IMR-90 (cell line): ENCODE results near the gene AHNAK. TPM values are rescaled to one million over a fixed set of nuclear protein-coding genes. Genes with fewer than 3 reads are reported as not detected.

Experiments
- ATAC-seq: fragments of 200-7000 bp; cut with Tn5 transposase; 2 replicates; pipeline ENCODE4 v1.9.1; 2020; ENCODE audit warnings: low read depth, mild to moderate bottlenecking, moderate library complexity
- BruUV-seq: library from RNA; stranded (reverse); fragments of 400-500 nt; replicated peaks from 2 replicates; lab custom pipeline; 2021; lab: Mats Ljungman, UMichigan
- CTCF ChIA-PET: fragments of 300-600 bp; formaldehyde crosslinking; extraction: SDS; loops from one replicate; lab custom pipeline; 2021; ENCODE audit warnings: antibody characterized with exemption; lab: Yijun Ruan, JAX
- POLR2A ChIA-PET: fragments of 300-600 bp; sonication (Branson Sonifier 250); formaldehyde crosslinking; loops from one replicate; lab custom pipeline; 2022; ENCODE audit warnings: antibody characterized with exemption; ENCODE audit not compliant: unreplicated experiment; lab: Charles Lee
- DNase-seq: peaks from one replicate; pipeline ENCODE4 v3.0.0; 2013
- H2AFZ ChIP-seq: replicated peaks from 2 replicates; pipeline ENCODE3; 2013; ENCODE audit warnings: low read length, mild to moderate bottlenecking; ENCODE audit not compliant: poor library complexity
- H2AK5ac ChIP-seq: 2 replicates; pipeline ENCODE4 v1.6.1; 2013; ENCODE audit warnings: low read depth, low read length, inconsistent platforms
- H2AK9ac ChIP-seq: replicated peaks from 2 replicates; pipeline ENCODE3; 2013; ENCODE audit warnings: mild to moderate bottlenecking, low read depth, low read length, moderate library complexity; ENCODE audit not compliant: poor library complexity
- H2BK120ac ChIP-seq: 2 replicates; pipeline ENCODE4 v1.6.1; 2013; ENCODE audit warnings: low read depth, low read length, inconsistent platforms
- H2BK15ac ChIP-seq: 3 replicates; pipeline ENCODE4 v1.6.1; 2013; ENCODE audit warnings: low read depth, low read length, inconsistent platforms
- H2BK20ac ChIP-seq: 2 replicates; pipeline ENCODE4 v1.6.1; 2013; ENCODE audit warnings: low read depth, mild to moderate bottlenecking, inconsistent platforms, low read length, moderate library complexity
- H2BK5ac ChIP-seq: 2 replicates; pipeline ENCODE4 v1.6.1; 2013; ENCODE audit warnings: mild to moderate bottlenecking, low read depth, low read length, inconsistent platforms; ENCODE audit not compliant: poor library complexity, severe bottlenecking
- H3K14ac ChIP-seq: replicated peaks from 2 replicates; pipeline ENCODE4 v1.6.1; 2013; ENCODE audit warnings: low read depth, low read length, inconsistent platforms
- H3K18ac ChIP-seq: 2 replicates; pipeline ENCODE4 v1.6.1; 2013; ENCODE audit warnings: low read depth, low read length, control low read depth
- H3K23ac ChIP-seq: 2 replicates; pipeline ENCODE4 v1.6.1; 2013; ENCODE audit warnings: low read depth, low read length, inconsistent platforms
- H3K27ac ChIP-seq: 2 replicates; pipeline ENCODE4 v1.5.1; 2013; ENCODE audit warnings: mild to moderate bottlenecking, control low read depth, low read length; ENCODE audit not compliant: insufficient read depth
- H3K27me3 ChIP-seq: 2 replicates; pipeline ENCODE4 v1.6.1; 2013; ENCODE audit warnings: low read length; ENCODE audit not compliant: control insufficient read depth, insufficient read depth
- H3K36me3 ChIP-seq: 2 replicates; pipeline ENCODE4 v1.6.1; 2013; ENCODE audit warnings: low read length, mixed read lengths; ENCODE audit not compliant: control insufficient read depth, insufficient read depth
- H3K4ac ChIP-seq: 2 replicates; pipeline ENCODE4 v1.6.1; 2013; ENCODE audit warnings: low read depth, low read length, inconsistent platforms
- H3K4me1 ChIP-seq: 2 replicates; pipeline ENCODE4 v1.6.1; 2013; ENCODE audit warnings: low read length, mixed read lengths; ENCODE audit not compliant: control insufficient read depth, insufficient read depth
- H3K4me2 ChIP-seq: 2 replicates; pipeline ENCODE4 v1.6.1; 2013; ENCODE audit warnings: low read depth, mild to moderate bottlenecking, control low read depth, low read length, moderate library complexity
- H3K4me3 ChIP-seq: 2 replicates; pipeline ENCODE4 v1.5.1; 2013; ENCODE audit warnings: low read depth, mild to moderate bottlenecking, control low read depth, low read length, moderate library complexity; ENCODE audit not compliant: insufficient read depth
- H3K56ac ChIP-seq: 2 replicates; pipeline ENCODE4 v1.6.1; 2013; ENCODE audit warnings: low read length, inconsistent platforms; ENCODE audit not compliant: insufficient read depth; ENCODE audit errors: extremely low read depth
- H3K79me1 ChIP-seq, 2 experiments: 2 replicates each; pipeline ENCODE4 v1.6.1; 2013; ENCODE audit warnings: low read length in 2 of 2, inconsistent platforms in 1 of 2, low read depth in 1 of 2
- H3K9ac ChIP-seq: 2 replicates; pipeline ENCODE4 v1.6.1; 2013; ENCODE audit warnings: low read depth, low read length, control low read depth
- H3K9me1 ChIP-seq: 2 replicates; pipeline ENCODE4 v1.6.1; 2013; ENCODE audit warnings: low read length, inconsistent platforms; ENCODE audit not compliant: insufficient read depth
- H3K9me3 ChIP-seq: 2 replicates; pipeline ENCODE4 v1.6.1; 2013; ENCODE audit warnings: low read length; ENCODE audit not compliant: control insufficient read depth, insufficient read depth
- H4K20me1 ChIP-seq: 2 replicates; pipeline ENCODE4 v1.6.1; 2013; ENCODE audit warnings: low read length, inconsistent platforms; ENCODE audit not compliant: insufficient read depth
- H4K5ac ChIP-seq: 2 replicates; pipeline ENCODE4 v1.6.1; 2013; ENCODE audit warnings: mild to moderate bottlenecking, low read depth, low read length, control low read depth
- H4K8ac ChIP-seq, 2 experiments: 2 replicates each; pipeline ENCODE4 v1.6.1; 2013; ENCODE audit warnings: low read depth in 2 of 2, low read length in 2 of 2, control low read depth in 1 of 2, inconsistent platforms in 1 of 2
- H4K91ac ChIP-seq: 2 replicates; pipeline ENCODE4 v1.6.1; 2013; ENCODE audit warnings: low read depth, low read length, inconsistent platforms; ENCODE audit not compliant: insufficient read depth
- BHLHE40 ChIP-seq: fragments of 150-350 bp; IDR thresholded peaks from 2 replicates; pipeline ENCODE4 v1.6.1; 2016; ENCODE audit warnings: mild to moderate bottlenecking, low read depth, low read length
- CEBPB ChIP-seq: IDR thresholded peaks from 2 replicates; pipeline ENCODE4 v1.6.1; 2012; ENCODE audit warnings: low read depth, low read length, improper control_type of control experiment
- CHD1 ChIP-seq: IDR thresholded peaks from 2 replicates; pipeline ENCODE4 v1.6.1; 2012; ENCODE audit warnings: low read depth, low read length, improper control_type of control experiment
- FOS ChIP-seq: fragments of 150-350 bp; IDR thresholded peaks from 2 replicates; pipeline ENCODE4 v1.6.1; 2016; ENCODE audit warnings: low read depth, low read length
- MXI1 ChIP-seq: IDR thresholded peaks from 2 replicates; pipeline ENCODE4 v1.6.1; 2012; ENCODE audit warnings: low read depth, mild to moderate bottlenecking, low read length, moderate library complexity, borderline replicate concordance
- NFE2L2 ChIP-seq: fragments of 150-350 bp; IDR thresholded peaks from 2 replicates; pipeline ENCODE4 v1.6.1; 2016; ENCODE audit warnings: low read depth, mild to moderate bottlenecking, low read length
- RAD21 ChIP-seq: IDR thresholded peaks from 2 replicates; pipeline ENCODE4 v1.6.1; 2012; ENCODE audit warnings: low read length, improper control_type of control experiment
- RCOR1 ChIP-seq: IDR thresholded peaks from 2 replicates; pipeline ENCODE4 v1.6.1; 2012; ENCODE audit warnings: mild to moderate bottlenecking, low read length, improper control_type of control experiment; ENCODE audit not compliant: insufficient replicate concordance
- WGBS, 2 experiments: methylation state at CpG; one replicate each; pipeline versions ENCODE4 v1.1.5 to v1.1.7; 2013; ENCODE audit warnings: missing lambda C conversion rate in 2 of 2; ENCODE audit not compliant: insufficient read length in 1 of 2; ENCODE audit errors: extremely low coverage in 2 of 2; 5-methylcytosine and 5-hydroxymethylcytosine counted together
- dilution Hi-C: fragments of 300-500 bp; cut with HindIII; formaldehyde crosslinking; loops from one replicate; pipeline ENCODE4 v1.14.3; 2018; ENCODE audit warnings: low sequenced_read_pairs; ENCODE audit not compliant: unreplicated experiment
- in situ Hi-C: fragments of 300-500 bp; cut with MboI; formaldehyde crosslinking; loops from 3 replicates; pipeline ENCODE4 v1.14.3; 2019; ENCODE audit warnings: low sequenced_read_pairs, inconsistent platforms, mixed read lengths
- intact Hi-C: fragments of 100-400 bp; cut with micrococcal nuclease; formaldehyde crosslinking; loops from 2 replicates; pipeline ENCODE4 v1.10.0; 2022
- polyA plus RNA-seq, 3 experiments: library from polyadenylated mRNA; depleted of rRNA; stranded (reverse); fragments of >200 nt; gene quantifications; 2 replicates each; pipeline ENCODE4 v1.2.3, GENCODE V29; 2012; ENCODE audit warnings: low replicate concordance in 1 of 3
- total RNA-seq: library from RNA; depleted of rRNA; stranded (reverse); fragments of >200 nt; gene quantifications from 2 replicates; pipeline ENCODE4 v1.2.3, GENCODE V29; 2012
- TF ChIP-seq, protein P1 (sequence below): fragments of 150-350 bp; IDR thresholded peaks from 2 replicates; pipeline ENCODE4 v1.6.1; 2017; ENCODE audit warnings: mild to moderate bottlenecking, antibody characterized with exemption, low read length, low read depth
- TF ChIP-seq, protein P2 (sequence below): conservative IDR thresholded peaks from 2 replicates; pipeline ENCODE4 v1.5.1; 2012; ENCODE audit warnings: mild to moderate bottlenecking, low read depth, low read length, improper control_type of control experiment

AHNAK gene
- total and polyA plus RNA-seq, 2 of the 4 experiments (the other 2 are of a cell fraction), result 95.1 to 695 TPM

DNA sequence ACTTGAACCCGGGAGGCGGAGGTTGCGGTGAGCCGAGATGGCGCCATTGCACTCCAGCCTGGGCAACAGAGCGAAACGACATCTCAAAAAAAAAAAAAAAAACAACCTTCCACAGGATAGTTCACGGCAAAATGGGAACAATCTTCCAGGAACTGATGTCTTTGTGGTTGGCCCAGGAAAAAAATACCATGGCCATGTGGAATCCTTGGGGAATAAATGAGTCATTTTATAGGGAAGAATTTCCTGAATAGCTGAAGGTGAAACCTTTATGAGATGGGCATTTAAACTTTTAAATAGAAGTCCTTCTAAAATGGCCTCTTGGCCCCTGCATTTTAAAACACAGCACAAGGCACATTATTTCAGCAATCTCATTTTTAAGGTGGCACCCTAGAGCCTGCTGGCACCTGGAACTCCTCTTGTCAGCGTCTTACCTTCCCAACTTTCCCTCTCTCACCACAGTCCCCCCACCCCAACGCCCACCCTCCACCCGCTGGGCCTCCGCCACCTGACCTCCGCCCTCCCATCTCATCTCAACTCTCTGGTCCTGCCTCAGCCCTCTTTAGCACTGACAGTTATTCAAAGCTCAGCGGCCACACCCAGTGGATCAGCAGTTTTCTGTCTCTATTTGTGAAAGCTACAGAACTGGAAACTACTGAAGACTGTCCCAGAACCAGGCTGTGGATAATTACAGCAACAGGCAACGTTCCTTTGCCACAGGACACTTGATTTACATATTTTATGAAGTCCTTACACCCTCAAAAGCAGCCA is 84.7 kb downstream of the AHNAK start:
- Histone ChIP-seq H3K27me3 (no peaks in the 10 kb centered on the region), H2BK15ac (no peak overlapping the region), H4K8ac (peak overlapping the region in 1 of 2 experiments; percentile 11; a peak in 1 of 4 replicates), H3K4ac (no peak overlapping the region; the same call in 1 of the 2 replicates), H3K4me2 (no peak overlapping the region), H3K36me3 (no peaks in the 10 kb centered on the region), H3K79me1 (no peaks in the 10 kb centered on the region), H3K56ac (no peak overlapping the region), H2BK5ac (no peak overlapping the region), H3K9ac (no peak overlapping the region), H4K5ac (no peak overlapping the region), H2AK5ac (0 out of 2 replicates have a peak overlapping the region, but pooled peaks have one; percentile 56), H3K23ac (no peak overlapping the region), H4K91ac (peak overlapping the region; percentile 22; the same call in 1 of the 2 replicates), H2AK9ac (no peak overlapping the region), H4K20me1 (no peaks in the 10 kb centered on the region), H3K9me3 (no peaks in the 10 kb centered on the region), H2BK20ac (no peak overlapping the region), H3K4me3 (no peak overlapping the region), H3K18ac (no peak overlapping the region), H3K27ac (no peak overlapping the region), H3K9me1 (no peaks in the 10 kb centered on the region; the same call in 1 of the 2 replicates), H3K4me1 (peaks cover 16% of the 10 kb centered on the region), H2BK120ac (peak overlapping the region; percentile 49; the same call in 1 of the 2 replicates), H3K14ac (peak overlapping the region; percentile 17; the same call in 1 of the 2 replicates), H2AFZ (no peak overlapping the region)
- ChIA-PET POLR2A (no interaction called here), CTCF (interaction anchor here (0.7 kb wide), 1 partner anchor 17 kb away, joined by 3 read pairs; no protein-coding TSS in a partner anchor)
- DNase-seq (peak; percentile 38), ATAC-seq (no peak)
- no TSS peak for BruUV-seq
- TF ChIP-seq MXI1 (no peak), BHLHE40 (no peak), FOS (no peak), RCOR1 (no peak), RAD21 (no peak), CHD1 (no peak), CEBPB (no peak), NFE2L2 (no peak)
- TF ChIP-seq, protein P1, sequence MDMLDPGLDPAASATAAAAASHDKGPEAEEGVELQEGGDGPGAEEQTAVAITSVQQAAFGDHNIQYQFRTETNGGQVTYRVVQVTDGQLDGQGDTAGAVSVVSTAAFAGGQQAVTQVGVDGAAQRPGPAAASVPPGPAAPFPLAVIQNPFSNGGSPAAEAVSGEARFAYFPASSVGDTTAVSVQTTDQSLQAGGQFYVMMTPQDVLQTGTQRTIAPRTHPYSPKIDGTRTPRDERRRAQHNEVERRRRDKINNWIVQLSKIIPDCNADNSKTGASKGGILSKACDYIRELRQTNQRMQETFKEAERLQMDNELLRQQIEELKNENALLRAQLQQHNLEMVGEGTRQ, result no peak
- TF ChIP-seq, protein P2, sequence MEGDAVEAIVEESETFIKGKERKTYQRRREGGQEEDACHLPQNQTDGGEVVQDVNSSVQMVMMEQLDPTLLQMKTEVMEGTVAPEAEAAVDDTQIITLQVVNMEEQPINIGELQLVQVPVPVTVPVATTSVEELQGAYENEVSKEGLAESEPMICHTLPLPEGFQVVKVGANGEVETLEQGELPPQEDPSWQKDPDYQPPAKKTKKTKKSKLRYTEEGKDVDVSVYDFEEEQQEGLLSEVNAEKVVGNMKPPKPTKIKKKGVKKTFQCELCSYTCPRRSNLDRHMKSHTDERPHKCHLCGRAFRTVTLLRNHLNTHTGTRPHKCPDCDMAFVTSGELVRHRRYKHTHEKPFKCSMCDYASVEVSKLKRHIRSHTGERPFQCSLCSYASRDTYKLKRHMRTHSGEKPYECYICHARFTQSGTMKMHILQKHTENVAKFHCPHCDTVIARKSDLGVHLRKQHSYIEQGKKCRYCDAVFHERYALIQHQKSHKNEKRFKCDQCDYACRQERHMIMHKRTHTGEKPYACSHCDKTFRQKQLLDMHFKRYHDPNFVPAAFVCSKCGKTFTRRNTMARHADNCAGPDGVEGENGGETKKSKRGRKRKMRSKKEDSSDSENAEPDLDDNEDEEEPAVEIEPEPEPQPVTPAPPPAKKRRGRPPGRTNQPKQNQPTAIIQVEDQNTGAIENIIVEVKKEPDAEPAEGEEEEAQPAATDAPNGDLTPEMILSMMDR, result no peak
- WGBS, 2 experiments, result 50% methylated on average over 1 of the region's 15 CpGs; no CpG with 5 or more reads in 1 of the 2 experiments
- intact Hi-C loops (no loop called here), in situ Hi-C loops (no loop called here), dilution Hi-C loops (no loop called here)
